ENCODE results near the gene JPH2.

JPH2 gene

DNA sequence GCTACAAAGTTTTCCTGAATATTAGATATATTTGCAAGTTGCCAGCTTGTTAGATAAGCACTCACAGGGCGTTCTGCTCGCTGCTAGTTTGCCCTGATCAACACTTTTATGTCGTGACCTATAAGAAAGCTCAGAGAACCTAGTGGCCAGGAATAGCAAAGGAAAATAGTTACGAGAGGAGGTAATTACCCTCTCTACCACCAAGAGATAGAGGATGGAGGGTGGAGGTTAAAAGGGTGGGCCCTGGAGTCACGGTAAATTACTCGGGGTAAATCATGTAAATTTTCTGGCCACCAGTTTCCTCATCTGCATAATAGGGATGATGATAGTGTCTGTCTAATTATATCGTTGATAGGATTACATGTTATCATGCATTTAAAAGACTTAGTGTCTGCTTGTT is 87.2 kb downstream of the JPH2 start:
- no peak for DNase-seq (ENCODE audit: low read depth)

DNA sequence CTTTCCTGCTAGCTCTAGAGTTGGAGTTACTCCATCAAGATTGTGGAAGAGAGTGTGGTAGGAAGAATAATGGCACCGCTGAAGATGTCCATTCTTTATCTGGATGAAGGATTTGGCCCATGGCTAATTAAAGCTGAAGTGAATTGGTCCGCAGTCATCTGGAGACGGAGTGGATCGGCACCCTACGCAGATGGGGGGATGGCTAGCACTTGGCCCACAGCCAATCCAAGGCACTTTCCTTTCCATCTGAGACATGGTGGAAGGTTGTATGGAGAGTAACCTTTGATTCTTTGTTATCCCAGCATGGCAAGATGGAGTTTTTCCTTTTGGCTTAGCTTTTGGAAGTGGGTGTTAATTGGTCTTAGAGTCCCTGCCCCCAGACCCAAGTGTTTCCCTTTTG is 88.3 kb downstream of the JPH2 start:
- no peak for DNase-seq (ENCODE audit: low read depth)

DNA sequence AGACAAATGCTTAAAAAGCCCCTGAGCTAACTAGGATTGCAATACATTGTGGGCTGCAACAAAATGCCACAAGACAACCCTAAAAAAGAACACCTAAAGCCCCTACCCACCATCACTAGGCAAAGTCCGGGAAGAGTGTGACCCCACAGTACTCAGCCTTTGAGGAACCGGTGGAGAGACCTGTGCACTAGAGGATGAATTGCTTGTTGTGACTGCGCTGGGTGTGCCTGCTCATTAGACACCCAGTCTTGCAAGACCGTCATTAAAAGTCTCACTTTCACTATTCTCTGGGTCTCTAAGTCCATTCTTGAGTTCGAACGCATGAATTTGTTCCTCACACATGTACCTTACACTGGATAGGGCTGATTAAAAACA is 88.7 kb downstream of the JPH2 start:
- no peak for DNase-seq (ENCODE audit: low read depth)

DNA sequence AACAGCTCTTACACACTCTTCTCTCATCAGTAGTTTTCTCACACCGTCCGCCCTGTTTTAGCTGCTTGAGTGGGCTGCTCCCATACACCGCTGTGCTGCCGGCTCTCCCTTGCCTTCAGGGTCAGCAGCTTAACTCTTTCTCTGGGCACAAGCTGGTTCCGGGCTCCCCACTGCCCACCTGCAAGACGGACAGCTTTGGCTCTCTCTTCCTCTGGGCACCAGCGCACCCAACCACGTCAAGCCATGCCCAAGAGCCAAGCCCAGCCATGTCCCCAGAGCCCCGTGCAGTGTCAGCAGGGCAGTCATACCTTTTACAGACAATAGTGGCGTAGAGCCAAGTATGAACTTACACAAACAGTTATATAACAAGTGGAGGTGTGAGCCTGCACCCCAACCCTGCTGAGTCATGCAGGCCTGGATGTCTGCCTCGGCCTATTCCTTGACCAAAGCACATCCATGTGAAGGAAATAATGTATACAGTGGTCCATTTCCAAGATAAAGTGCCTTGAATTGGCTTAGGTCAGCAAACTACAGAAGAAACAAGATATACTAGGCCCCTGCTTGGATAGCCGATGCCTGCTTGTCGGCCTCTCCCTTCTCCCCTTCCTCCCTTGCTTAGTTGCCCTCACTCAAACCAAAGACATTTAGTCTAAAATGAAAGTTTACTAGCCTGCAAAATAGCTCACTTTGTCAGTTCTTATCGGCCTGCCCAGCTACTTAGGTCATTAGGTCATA is 89.3 kb downstream of the JPH2 start:
- no peak for DNase-seq (ENCODE audit: low read depth)

DNA sequence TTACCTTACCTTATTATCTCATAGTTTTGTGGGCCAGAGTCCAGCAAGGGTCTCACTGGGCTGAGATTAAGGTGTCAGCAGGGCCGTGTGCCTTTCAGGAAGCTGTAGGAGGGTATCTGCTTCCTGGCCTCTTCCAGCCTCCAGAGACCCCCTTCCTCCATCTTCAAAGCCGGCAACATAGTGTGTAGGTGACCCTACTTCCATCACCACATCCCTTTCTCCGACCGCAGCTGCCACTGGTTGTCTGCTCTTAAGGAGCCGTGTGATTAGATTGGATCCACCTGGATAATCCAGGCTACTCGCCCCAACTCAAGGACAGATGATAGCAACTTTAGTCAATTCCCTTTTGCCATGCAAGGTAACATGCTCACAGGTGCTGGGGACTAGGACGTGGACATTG is 91.2 kb downstream of the JPH2 start:
- no peak for DNase-seq (ENCODE audit: low read depth)

DNA sequence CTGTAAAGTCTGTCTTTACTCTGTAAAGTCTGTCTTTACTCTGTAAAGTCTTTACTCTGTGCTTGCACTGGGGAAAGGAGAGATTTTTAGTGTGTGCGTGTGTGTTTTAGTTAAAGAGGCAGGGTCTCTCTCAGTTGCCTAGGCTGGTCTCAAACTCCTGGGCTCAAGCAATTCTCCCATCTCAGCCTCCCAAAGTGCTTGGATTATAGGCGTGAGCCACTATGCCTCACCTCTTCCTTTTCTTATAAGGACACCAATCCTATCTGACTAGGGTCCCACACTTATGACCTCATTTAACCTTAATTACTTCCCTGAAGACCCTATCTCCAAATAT is 93.8 kb downstream of the JPH2 start:
- no peak for DNase-seq (ENCODE audit: low read depth)

DNA sequence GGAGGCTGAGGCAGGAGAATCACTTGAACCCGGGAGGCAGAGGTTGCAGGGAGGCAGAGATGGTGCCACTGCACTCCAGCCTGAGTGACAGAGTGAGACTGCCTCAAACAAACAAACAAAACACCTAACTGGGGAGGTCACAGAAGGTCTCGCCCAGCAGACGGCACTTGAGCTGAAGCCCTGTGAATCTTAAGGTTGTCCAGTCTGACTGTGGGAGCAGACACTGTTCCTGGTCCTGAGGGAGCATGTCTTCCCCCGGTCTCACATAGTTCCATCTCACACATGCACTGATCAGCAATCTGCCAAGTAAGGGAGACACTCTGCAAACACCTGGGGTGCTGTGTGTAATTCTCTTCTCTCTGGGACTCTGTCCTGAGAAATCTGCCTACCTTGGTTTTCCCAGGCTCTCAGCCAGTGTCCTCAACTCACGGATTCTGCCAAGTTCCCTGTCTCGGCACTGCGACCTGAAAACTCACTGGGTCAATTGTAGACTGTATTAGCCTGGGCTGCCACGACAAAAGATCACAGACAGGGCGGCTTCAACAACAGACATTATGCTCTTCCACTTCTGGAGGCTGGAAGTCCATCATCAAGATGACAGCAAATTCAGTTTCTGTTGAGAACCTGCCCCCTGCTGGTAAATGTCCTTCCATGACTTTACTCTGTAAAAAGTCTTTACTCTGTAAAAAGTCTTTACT is 94.3 kb downstream of the JPH2 start:
- DNase-seq (ENCODE audit: low read depth), result no peak

DNA sequence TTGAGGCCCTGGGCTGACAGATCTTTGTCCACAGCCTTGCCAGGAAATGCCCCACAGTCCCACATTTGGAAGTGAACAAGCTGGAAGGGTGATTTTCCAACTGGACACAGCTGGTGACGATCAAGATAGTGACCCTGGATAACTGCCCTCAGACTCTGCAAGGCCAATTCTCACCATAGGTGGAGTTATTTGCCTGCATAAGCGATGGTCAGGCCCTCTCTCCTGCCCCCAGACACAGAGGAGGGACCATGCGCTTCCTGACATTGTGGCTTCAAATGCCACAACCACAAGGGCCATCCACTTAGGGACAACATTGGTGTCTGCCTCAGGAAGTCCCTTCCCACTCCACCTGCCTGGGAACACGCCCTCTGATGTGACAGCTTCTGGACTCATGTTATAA is 96.0 kb downstream of the JPH2 start:
- DNase-seq (ENCODE audit: low read depth), result no peak

DNA sequence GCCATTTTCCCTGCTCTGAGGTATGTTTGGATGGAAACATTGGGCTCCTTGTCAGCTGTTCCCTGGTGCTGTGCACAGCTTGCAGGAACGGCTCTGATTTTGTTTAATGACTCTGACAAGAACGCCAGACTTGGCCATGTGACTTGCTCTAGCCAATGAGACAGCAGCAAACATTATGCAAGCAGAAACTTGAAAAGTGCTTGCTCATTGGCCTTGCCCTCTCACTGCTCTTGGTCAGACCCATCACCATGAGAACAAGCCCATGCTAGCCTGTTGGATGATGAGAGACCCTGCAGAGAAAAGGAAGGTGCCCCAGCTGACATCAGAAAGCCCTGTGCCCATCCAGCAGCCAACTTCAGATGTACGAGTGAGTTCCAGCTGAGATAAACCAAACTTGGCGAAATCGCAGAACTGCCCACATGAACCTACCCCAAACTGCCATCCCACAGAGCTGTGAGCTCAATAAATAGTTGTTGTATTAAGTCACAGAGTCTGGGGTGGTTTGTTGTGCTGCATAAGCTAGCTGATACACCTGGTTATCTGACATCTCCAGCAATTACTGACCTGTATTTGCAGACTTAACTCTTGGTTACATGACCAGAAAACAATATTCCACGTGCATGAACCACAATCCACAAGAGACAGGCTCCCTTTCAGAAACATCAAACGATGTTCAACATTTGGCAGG is 96.9 kb downstream of the JPH2 start:
- no peak for DNase-seq (ENCODE audit: low read depth)

DNA sequence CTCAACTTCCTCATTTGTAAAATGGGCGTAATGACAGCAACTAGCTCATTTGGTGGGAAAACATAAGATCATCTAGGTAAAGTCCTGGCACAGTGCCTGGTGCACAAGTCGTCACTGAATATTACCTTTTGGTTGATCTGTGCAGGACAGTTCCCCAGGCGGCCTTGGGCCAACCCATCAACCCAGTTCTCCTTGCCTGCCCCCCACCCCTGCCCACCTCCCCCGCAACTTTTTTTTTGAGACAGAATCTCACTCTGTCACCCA is 99.2 kb downstream of the JPH2 start:
- no peak for DNase-seq (ENCODE audit: low read depth)

DNA sequence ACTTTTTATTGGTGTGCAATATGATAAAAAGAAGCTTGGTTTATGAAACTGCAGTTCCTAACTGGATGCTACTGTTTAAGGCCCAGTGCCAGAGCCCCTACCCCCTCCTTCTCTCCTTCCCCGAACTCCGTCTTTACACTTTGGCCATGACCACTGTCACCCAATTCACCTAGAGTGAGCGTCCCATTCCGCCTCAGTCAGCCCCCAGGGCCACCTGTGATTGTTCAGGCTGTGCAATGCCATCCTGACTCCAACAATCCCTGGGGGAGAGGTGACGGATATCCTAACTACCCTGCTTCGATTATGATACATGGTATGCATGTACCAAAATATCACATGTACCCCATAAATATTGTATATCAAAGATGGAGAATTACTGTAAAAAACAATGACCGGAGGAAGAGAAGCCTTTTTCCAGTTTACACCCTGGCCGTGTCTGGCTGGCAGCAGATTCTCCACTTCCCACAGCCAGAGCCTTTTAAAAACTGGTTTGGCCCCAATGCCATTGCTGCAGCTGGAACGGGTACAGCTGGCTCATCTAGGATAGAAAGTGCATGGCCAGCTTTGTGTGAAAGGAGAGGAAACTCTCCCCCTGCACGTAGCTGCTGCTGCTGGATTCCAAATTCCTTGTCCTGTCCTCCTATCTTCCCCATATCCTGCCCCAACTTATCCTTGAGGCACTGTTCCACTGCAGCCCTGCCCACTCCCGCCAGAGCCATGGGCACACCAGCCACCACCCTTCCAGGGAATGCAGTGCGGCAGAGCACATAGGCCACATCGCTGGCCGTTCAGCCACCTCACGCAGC is 99.7 kb downstream of the JPH2 start:
- no peak for DNase-seq (ENCODE audit: low read depth)

DNA sequence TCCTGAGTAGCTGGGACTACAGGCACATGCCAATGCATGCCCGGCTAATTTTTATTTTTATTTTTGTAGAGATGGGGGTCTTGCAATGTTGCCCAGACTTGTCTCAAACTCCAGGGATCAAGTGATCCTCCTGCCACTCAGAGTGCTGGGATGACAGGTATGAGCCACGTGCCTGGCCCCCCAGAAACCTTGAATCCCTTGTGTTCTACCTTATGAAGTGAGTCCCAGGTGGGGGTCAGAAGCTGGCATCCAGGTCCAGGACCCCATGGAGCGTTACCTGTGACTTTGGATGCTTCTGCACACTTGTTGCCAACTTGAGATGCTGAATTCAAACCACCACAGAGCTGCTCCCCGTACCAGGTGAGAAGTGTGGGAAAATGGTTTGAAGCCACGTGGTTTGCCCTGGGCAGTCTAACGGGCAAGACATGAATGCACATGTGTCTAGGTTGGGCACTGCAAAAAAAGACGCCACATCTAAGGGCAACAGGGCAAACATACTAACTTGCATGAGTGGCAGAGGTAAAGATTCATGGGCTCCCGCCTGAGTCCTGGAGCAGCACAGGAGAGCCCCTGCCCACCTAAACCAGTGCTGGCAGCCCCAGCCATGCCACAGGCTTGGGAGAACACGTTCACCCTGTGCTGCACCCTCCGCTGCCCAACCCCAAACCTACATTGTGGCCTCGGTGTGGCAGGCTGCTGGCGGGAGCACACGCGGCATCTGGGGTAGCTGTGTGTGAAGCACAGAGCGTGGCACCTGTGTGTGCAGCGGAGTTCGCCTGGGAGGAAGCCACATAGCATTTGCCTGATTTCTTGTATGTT is 101.2 kb downstream of the JPH2 start:
- DNase-seq (ENCODE audit: low read depth), result no peak

DNA sequence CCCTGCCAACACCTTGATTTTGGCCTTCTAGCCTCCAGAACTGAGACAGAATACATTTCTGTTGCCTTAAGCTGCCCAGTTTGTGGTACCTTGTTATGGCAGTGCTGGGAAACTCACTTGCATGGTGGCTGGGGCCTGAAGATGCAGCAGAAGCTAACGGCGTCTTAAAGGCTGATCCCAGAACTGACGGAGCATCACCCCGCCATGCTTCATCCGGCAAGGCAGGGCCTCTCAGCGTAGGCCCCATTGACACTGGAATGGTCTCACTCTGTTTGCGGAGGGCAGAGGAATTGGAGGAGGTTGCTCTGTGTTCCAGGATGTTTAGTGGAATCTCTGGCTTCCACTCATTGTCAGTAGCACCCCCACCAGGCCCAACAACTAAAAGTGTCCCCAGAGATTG is 102.1 kb downstream of the JPH2 start:
- no peak for DNase-seq (ENCODE audit: low read depth)

DNA sequence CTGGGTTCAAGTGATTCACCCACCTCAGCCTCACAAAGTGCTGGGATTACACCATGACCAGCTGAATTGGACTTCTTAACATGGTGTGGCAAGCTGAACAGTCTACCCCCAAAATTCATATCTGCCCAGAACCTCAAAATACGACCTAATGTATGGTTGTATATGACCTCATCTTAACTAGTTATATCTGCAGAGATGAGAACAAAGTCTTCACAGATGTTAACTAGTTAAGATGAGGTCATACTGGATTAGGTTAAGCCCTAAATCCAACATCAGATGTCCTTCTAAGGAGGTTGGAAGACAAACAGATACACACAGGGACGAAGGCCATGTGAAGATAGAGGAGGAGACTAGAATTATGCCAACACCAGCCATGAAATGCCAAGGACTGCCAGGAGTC is 102.5 kb downstream of the JPH2 start:
- no peak for DNase-seq (ENCODE audit: low read depth)

DNA sequence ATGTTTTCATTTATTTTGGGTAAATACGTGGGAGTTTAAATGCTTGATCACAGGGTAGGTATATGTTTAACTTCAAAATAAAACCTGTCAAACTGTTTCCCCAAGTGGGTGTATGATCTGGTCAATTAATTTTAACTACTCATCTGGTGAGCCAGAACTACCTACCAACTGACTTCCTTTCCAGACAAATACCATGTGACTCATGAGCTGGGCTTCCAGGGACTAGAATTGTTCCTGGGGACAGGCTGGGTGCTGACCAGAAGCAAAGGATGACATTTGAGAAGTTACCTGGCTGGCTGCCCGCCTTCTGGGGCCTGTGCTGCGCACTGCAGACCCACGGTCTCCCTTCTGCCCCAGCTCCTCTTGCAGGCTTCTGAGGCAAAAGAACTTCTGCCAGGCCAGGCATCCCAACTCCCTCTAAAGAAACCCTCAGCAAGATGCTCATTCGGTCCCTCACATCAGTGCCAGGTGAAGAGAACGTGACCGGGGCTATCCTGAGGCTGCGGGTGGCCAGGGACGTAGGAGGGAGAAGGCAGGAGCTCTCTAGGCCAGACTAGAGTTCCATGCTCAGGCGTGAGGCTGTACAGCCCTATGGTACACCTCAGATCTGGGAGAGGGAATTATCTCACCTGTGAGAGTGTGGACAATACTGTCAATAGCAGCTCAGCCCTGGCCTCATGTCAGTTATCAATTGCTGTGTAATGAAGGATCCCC is 103.6 kb downstream of the JPH2 start:
- no peak for DNase-seq (ENCODE audit: low read depth)

DNA sequence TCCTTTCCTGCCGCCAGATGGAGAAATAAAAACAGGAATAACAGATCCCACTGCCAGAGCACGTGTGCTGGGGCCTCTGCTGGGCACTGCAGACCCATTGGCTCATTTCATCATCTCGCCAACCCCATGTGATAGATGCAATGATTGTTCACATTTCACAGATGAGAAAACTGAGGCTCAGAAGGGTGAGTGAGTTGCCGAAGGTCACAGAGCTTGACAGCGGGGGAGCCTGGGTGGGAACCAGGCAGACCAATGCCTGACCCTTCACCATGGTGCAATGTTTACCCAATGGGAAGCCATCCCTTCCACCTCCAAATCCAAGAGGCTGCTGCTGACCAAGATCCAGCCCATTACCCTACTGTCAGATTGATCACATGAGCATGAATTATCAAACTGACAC is 105.1 kb downstream of the JPH2 start:
- no peak for DNase-seq (ENCODE audit: low read depth)

DNA sequence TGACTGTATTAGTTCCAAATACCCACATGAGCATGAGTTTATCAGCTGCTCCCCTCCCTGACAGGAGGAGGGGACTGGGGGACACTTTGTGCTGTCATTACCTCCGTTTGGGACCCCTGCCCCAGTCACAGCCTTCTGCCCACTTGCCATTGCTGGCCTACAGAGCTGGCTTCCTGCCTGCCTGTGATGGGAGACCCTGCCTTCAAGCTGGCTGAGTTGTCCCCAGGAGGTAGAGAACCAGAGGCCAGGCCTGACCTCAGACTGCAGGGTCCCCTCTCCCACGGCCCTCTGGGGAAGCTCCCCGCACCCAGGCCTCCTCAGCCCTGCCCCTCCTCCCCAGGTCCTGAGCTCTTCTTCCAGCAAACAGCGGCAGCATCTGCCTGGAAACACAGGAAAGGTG is 105.5 kb downstream of the JPH2 start:
- DNase-seq (ENCODE audit: low read depth), result no peak

DNA sequence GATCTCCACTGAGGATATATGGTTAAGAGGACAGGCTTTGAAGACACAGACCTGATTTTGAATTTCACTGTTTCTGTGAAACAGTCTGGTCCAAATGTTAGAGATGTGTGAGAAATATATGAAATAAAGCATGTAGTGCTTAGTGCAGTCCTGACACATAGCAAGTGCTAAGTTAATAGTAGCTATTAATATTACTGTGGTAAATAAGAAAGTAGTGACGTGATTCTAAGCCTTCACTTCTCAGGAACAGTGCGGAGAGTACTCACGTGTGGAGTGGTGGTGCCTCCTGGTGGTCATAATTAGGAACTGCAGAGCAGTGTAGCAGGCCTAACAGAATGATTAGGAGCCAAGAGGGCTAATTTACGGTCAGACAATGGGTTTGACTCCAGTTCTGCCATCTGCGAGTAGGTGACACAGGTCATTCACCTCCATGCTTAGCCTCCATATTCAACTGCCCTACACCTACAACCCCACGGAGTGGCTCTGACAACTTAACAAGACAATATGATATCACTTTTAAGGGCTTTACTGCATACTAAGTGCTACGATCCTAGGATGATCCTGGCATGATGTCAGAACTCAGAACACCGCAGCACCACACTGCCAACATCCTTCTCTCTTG is 106.2 kb downstream of the JPH2 start:
- DNase-seq (ENCODE audit: low read depth), result peak; percentile 71

DNA sequence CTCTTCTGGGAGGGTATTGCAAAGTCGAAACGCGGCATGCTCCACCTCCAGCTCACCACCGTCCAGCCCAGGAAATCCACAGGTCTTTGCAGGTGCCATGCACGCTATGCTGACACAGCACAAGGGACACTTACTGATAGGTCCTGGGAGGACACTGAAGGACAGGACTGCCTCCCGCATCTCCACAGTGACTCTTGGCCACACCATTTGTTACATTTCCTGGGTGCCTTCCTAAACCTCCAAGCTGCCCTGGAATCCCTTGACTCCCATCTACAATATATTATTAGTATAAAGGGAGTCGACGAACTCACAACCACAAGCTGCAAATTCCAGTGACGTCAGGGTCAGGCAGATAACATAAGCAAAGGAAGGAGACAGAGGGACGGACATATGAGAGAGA is 106.9 kb downstream of the JPH2 start:
- DNase-seq (ENCODE audit: low read depth), result no peak

DNA sequence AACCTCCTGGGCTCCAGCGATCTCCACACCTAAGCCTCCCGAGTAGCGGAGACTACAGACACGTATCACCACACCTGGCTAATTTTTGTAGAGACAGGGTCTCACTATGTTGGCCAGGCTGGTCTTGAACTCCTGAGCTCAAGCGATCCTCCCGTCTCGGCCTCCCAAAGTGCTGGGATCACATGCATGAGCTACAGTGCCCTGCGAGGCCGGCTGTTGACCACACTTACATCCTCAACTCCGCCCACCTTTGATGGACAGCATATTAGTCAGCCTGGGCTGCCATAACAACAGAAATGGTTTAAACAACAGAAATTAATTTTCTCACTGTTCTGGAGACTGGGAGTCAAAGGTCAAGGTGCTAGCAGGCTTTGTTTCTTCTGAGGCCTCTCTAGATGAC is 107.7 kb downstream of the JPH2 start:
- DNase-seq (ENCODE audit: low read depth), result no peak

DNA sequence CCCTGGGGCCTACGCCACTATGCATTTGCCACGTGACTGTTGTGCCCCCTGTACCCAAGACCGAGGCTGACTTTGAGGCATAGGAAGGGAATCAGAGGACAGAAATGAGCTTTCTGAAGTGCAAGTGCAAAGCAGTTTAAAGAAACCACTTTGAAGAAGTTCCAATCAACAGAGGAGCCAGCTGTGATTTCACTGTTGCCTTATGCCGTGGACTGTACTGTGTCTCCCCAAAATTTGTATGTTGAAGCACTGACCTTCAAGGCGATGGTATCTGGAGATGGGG is 111.1 kb downstream of the JPH2 start:
- DNase-seq (ENCODE audit: low read depth), result no peak
